GM10266 (cell line): ENCODE measurements around the gene COBL.

ENCODE experiments used
- DNase-seq: peaks from one replicate; pipeline ENCODE4 v3.0.0; 2012; ENCODE audit errors: extremely low spot score
- TF ChIP-seq, protein P1 (sequence below): IDR thresholded peaks from 2 replicates; pipeline ENCODE4 v1.5.1; 2012; ENCODE audit warnings: mild to moderate bottlenecking, low read depth; ENCODE audit not compliant: control insufficient read depth, insufficient read depth; ENCODE audit errors: missing control alignments

The COBL gene

DNA sequence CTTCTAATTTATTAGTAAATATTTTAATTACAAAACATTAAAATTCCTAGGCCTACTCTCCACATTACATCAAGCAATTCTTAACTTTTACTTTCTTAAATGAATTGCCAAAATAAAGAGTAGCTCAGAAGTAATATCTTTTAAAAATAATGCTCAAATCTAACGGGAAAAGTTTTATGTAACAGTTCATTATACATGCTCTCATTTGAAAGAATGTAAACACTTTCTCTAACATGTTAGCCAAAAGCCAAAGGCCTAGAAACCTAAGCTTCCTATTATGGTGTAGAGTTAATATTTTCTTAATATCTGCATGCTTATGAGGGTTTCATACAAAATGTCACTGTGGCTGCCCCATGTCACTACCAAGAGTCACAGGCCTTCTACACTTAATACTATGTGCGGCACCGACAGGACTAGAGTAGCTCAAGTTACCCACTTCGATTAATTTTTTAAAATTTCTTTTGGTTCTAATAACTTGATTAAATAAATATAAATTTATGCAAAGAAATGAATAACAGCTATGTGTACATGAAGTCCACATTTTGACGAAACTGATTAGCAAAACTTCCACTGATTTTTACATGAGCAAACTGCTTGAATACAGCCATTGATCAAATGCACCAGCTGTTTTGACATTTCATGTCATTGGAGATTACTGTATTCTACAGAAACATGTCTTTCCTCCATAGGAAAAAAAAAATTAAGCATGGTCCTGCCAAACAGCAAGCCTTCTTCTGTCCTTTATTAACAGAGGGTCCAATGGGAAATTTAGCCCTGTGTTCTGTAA, 3.5 kb downstream of the COBL start:
- no peak for DNase-seq
- TF ChIP-seq, protein P1, sequence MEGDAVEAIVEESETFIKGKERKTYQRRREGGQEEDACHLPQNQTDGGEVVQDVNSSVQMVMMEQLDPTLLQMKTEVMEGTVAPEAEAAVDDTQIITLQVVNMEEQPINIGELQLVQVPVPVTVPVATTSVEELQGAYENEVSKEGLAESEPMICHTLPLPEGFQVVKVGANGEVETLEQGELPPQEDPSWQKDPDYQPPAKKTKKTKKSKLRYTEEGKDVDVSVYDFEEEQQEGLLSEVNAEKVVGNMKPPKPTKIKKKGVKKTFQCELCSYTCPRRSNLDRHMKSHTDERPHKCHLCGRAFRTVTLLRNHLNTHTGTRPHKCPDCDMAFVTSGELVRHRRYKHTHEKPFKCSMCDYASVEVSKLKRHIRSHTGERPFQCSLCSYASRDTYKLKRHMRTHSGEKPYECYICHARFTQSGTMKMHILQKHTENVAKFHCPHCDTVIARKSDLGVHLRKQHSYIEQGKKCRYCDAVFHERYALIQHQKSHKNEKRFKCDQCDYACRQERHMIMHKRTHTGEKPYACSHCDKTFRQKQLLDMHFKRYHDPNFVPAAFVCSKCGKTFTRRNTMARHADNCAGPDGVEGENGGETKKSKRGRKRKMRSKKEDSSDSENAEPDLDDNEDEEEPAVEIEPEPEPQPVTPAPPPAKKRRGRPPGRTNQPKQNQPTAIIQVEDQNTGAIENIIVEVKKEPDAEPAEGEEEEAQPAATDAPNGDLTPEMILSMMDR = no peak

GRCh38 chr7:51311166-51311565, 5.4 kb downstream of the COBL start:
- TF ChIP-seq, protein P1 = no peak
- no peak for DNase-seq

DNA sequence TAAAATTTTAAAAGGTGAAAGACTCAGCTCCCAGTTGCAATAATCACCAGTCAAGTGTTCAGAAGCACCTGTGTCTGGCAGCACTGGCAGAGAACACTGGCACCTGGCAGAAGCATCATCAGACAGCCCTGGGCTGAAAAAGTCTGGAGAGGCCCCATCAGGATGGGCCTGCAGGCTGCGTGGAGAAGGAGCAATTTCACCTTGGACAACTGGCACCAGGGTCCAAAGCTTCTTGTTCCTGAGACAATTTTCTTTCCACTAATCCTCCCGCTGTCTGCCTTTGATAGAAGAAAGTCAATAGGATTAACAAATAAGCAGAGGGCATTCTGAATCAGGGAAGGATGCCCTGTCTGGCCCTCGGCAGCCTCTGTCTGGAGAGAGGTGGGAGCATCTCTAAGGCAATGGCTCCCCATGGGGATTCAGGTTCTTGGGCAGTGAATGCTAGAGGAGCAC, 6.5 kb downstream of the COBL start:
- TF ChIP-seq, protein P1 = no peak
- no peak for DNase-seq

DNA sequence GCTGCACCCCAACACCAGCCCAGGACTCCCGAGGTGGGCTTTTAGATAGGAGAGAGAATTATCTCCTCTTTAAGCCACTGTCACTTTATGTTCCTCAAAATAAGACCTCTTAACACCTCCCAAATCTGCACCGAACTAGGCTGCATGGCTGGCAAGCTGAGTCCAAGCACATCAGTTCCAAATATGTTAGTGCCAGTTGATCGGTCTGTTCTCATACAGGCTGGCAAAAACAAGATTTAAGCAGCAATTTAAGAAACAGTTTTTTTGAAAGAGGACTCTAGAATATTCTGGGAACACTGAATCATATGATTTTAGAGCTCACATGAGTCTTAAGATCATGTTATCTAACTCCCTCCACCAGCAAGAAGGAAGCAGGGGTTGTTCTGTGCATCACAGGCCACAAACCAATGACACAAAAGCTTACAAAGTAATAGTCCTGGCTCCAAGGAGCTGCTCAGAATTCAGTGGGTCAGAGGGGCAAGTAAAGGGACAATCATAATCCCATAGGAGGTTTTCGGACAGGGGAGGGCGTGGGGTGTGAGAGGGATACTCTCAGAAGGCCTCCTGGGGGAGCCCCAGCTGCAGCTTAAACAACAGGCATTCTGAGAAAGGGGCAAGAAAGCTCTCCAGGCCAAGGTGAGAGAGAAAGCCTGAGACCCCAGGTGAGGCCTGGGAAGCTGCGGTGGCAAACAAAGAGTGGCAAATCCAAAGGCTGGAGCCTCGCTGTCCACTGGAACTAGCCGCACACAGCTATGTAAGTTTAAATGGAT, 7.1 kb downstream of the COBL start:
- no peak for DNase-seq
- TF ChIP-seq, protein P1 = no peak

GRCh38 chr7:51308696-51309095, 7.9 kb downstream of the COBL start:
- DNase-seq = no peak
- TF ChIP-seq, protein P1 = no peak

GRCh38 chr7:51308265-51308664, 8.3 kb downstream of the COBL start:
- TF ChIP-seq, protein P1 = no peak
- DNase-seq = no peak
